Bone marrow (tissue), 2 donors: ENCODE results near the gene FGF12.
A peak's percentile ranks its signal among the peaks of the same experiment; 100 is the strongest.

Experiments
- DNase-seq, 2 donors: peaks; one replicate each; lab custom pipeline; 2025; lab: John Stamatoyannopoulos, UW

FGF12 gene

GRCh38 chr3:192496905-192497587 lies 230.3 kb downstream of the FGF12 start:
- no peak for DNase-seq

- DNase-seq = peak in 1 of 2 donors; percentile 2
Observed at GRCh38 chr3:192494174-192494573, 233.2 kb downstream of the FGF12 start.

- no peak for DNase-seq
Observed at GRCh38 chr3:192490720-192491119, 236.6 kb downstream of the FGF12 start.

DNA sequence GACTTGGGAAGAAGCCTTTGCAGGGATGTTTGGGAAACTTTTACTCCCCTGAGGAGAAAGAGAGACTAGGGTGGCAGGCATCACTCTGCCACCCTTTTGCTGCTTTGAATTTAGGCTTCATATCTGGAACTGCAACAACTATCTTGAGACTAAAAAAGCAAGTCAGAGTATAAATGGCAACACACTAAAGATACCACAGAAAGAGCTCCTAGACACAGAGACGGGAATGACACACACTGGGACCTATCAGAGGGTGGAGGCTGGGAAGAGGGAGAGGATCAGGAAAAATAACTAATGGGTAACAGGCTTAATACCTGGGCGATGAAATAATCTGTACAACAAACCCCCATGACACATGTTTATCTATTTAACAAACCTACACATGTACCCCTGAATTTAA lies 237.8 kb downstream of the FGF12 start:
- DNase-seq = no peak

GRCh38 chr3:192487033-192487432 lies 240.3 kb downstream of the FGF12 start:
- no peak for DNase-seq

GRCh38 chr3:192482809-192483208 lies 244.5 kb downstream of the FGF12 start:
- DNase-seq = no peak

DNA sequence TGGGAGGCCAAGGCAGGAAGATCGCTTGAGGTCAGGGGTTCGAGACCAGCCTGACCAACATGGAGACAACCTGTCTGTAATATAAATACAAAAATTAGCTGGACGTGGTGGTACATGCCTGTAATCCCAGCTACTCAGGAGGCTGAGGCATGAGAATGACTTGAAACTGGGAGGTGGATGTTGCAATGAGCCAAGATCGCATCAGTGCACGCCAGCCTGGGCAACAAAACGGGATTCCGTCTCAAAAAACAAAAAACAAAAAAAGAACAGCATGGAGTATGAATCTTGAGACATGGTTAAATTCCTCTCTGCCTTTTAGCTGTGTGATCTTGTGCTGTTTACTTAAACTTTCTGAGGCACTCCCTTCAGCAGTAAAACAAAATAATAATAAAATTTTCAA lies 244.9 kb downstream of the FGF12 start:
- DNase-seq = no peak

- DNase-seq = no peak
Observed at GRCh38 chr3:192481638-192482037, 245.7 kb downstream of the FGF12 start.

- peak in 1 of 2 donors; percentile 26 for DNase-seq
Observed at GRCh38 chr3:192467230-192468140, 259.9 kb downstream of the FGF12 start.

GRCh38 chr3:192449036-192449435 lies 278.3 kb downstream of the FGF12 start:
- DNase-seq = no peak

- DNase-seq = no peak
Observed at GRCh38 chr3:192445770-192446644, 281.3 kb downstream of the FGF12 start.

DNA sequence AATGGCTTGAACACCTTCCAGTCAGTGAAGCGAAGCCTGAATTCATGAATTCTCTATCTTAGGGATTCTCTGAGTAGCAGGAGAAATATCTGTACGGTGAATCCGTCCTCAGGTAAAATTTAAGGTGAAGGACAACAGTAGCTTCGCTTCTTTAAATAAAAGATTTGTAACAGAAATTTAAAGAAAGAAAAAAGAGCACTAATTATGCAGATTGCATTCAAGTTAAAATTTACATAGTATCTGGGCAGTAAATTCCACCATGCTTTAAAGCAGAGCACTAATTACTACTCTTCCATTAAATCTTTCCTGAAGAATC lies 282.6 kb downstream of the FGF12 start:
- DNase-seq = no peak

GRCh38 chr3:192444096-192444790 lies 283.1 kb downstream of the FGF12 start:
- no peak for DNase-seq

DNA sequence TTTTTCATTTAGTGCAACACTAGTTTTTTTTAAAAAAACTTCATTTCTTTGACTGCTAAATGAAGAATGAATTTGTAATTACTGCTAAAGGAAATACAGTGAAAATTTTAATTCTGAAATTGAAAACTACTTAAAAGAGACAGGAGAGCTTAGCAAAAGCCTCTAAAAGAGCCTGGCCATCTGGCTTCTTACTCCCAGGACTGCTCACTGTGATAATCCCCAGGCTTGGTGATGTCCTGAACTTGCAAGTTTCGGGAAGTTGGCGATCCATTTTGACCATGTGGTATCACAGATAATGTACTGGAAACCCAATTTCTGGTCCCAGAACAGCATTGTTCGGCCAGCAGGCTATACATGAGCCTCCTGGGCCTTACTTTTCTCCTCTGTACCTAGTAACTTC lies 292.1 kb downstream of the FGF12 start:
- DNase-seq = no peak

DNA sequence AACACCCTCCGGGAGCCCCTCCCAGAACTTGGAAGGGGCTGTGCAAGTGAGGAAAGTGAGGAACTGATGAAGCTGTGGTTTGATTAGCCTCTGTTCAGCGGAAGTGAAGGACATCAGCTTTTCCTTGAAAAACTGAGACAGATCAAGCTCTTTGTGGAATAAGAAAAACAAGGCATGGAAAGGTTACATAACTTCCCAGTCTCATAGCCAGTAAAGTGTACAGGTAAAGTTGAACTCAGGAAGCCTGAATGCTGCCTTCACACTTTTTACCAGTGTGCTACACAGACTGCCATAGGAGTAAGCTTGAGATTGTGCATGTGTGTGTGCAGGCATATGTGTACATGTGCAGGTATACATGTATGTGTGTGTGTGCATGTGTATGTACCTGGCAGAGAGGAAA lies 293.2 kb downstream of the FGF12 start:
- DNase-seq = no peak

GRCh38 chr3:192433704-192434103 lies 293.6 kb downstream of the FGF12 start:
- DNase-seq = no peak

- DNase-seq = no peak
Observed at GRCh38 chr3:192422997-192423342, 304.4 kb downstream of the FGF12 start.

DNA sequence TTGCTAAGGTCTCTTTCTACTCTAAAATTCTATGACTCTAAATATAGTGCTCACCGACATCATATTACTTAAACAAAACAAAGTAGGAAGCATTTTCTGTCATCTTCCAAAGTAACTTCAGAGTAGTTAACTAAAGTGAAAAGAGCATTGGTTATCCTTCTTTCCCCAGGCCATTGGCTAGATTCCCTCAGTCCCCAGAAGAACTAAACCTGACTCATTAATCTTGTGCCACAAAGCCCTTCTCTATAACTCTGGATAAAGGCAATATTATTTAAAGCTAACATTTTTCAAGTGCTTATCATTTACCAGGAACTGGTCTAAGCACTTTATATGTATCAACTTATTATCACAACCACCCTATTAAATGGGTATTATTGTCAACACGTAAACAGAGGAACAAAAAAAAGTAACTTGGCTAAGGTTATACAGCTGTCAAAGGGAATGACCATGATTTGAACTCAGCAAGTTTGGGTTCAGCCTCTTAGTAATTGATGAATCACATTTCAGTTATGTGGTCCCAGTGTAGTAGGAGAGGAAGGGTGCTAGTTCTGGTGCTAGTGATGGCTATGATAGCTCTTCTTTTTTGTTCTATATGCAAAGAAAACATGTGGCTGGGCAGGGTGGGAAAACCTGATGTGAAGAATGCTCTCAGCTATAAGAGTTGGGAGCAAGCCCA lies 304.9 kb downstream of the FGF12 start:
- DNase-seq = no peak

DNA sequence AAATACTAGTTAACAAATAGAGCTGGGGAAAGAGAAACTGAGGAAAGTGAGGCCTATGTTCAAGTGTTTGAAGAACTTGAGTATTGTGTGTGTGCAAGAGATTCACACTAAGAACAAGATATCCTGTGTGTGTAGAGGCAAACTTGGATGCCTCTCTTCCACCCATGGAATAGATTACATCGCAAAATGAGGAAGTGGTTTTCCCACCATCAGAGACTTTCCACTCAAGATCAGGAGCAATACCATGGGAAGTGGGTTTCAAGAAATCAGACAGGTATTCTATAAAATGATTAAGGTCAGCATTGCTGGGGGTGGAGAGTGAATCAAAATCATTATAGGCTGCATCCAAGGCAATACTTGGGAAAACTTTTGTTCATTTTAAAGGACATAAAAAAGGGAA lies 308.0 kb downstream of the FGF12 start:
- DNase-seq = no peak

DNA sequence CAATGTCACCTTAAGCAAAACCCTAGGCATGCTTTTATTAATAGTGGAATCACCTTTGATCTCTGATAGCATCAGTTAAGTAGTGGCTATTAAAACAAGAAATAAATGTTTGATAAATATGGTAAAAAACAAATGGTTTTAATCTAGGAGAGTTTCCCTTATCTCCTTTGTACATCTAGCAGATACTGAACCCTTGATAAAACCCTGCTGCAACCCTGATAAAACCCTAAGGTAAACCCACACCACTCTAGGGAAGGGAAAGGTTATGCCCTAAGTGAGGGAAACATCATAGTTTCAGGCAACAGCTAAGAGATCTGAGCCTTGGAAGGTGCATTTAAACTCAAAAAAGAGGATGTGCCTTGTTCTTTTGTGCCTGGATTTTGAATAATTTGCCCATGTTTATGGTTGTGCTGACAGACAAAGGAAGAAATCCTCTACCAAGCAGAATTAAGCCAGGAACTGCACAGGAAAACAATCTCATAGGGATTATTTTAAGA lies 309.7 kb downstream of the FGF12 start:
- no peak for DNase-seq

DNA sequence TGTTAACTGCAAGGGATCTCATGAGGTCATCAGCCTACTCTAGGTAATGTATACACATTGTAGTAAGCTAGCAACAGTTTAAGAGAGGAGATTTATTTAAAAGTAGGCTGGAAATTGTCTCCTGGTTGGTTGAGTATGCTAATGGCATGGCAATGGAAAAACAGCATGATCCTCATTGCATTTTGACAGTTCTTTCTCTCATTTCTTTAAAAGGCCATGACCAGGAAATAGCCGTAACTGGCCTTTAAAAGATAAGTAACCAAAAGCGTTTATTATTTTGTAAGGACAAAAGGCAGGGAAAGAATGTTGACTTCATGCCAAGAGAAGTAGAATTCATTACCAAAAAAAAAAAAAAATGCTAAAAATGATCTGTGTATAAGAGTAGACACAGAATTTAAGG lies 310.3 kb downstream of the FGF12 start:
- DNase-seq = no peak
